ENCODE data around the gene DLGAP1.
"Not testable (repeated sequence)": the region's sequence is repeated elsewhere in the genome, so short reads cannot be mapped to it uniquely, and the experiment has no call there.

Gene DLGAP1

GRCh38 chr18:4384932-4385331, 70.2 kb downstream of the DLGAP1 start:
- DNase-seq = no peak

GRCh38 chr18:4374564-4374963, 80.5 kb downstream of the DLGAP1 start:
- no peak for DNase-seq

GRCh38 chr18:4369705-4370104, 85.4 kb downstream of the DLGAP1 start:
- DNase-seq = no peak

- DNase-seq = no peak
Observed at GRCh38 chr18:4360221-4360715, 94.8 kb downstream of the DLGAP1 start.

- no peak for DNase-seq
Observed at GRCh38 chr18:4358618-4359017, 96.5 kb downstream of the DLGAP1 start.

- DNase-seq = no peak
Observed at GRCh38 chr18:4357579-4357978, 97.5 kb downstream of the DLGAP1 start.

- no peak for DNase-seq
Observed at GRCh38 chr18:4356929-4357328, 98.2 kb downstream of the DLGAP1 start.

- DNase-seq = no peak
Observed at GRCh38 chr18:4353853-4354418, 101.2 kb downstream of the DLGAP1 start.

GRCh38 chr18:4352746-4353551, 102.2 kb downstream of the DLGAP1 start:
- DNase-seq = no peak

GRCh38 chr18:4351005-4351404, 104.1 kb downstream of the DLGAP1 start:
- no peak for DNase-seq

GRCh38 chr18:4335386-4335785, 119.7 kb downstream of the DLGAP1 start:
- no peak for DNase-seq

- DNase-seq = no peak
Observed at GRCh38 chr18:4333043-4333442, 122.1 kb downstream of the DLGAP1 start.

- no peak for DNase-seq
Observed at GRCh38 chr18:4319738-4320677, 135.1 kb downstream of the DLGAP1 start.

GRCh38 chr18:4318311-4318710, 136.8 kb downstream of the DLGAP1 start:
- DNase-seq = no peak

GRCh38 chr18:4311945-4312344, 143.2 kb downstream of the DLGAP1 start:
- not testable (repeated sequence) for DNase-seq

- no peak for DNase-seq
Observed at GRCh38 chr18:4311136-4311535, 144.0 kb downstream of the DLGAP1 start.

- no peak for DNase-seq
Observed at GRCh38 chr18:4309227-4309626, 145.9 kb downstream of the DLGAP1 start.

GRCh38 chr18:4308576-4308975, 146.5 kb downstream of the DLGAP1 start:
- DNase-seq = no peak

- DNase-seq = no peak
Observed at GRCh38 chr18:4299395-4299794, 155.7 kb downstream of the DLGAP1 start.

GRCh38 chr18:4293337-4293736, 161.8 kb downstream of the DLGAP1 start:
- no peak for DNase-seq

GRCh38 chr18:4292696-4293095, 162.4 kb downstream of the DLGAP1 start:
- DNase-seq = no peak

GRCh38 chr18:4287340-4287739, 167.8 kb downstream of the DLGAP1 start:
- DNase-seq = not testable (repeated sequence)

- DNase-seq = no peak
Observed at GRCh38 chr18:4286256-4286655, 168.9 kb downstream of the DLGAP1 start.

All from effector CD4-positive, alpha-beta T cell (primary cell).